ENCODE results near the gene EPHA6. TPM values are rescaled to one million over a fixed set of nuclear protein-coding genes. Genes with fewer than 3 reads are reported as not detected.
A peak's percentile ranks its signal among the peaks of the same experiment; 100 is the strongest.
"Not testable (repeated sequence)": the region's sequence is repeated elsewhere in the genome, so short reads cannot be mapped to it uniquely, and the experiment has no call there.

The EPHA6 gene
- total RNA-seq, 2 experiments from 2014 or later, result not detected

DNA sequence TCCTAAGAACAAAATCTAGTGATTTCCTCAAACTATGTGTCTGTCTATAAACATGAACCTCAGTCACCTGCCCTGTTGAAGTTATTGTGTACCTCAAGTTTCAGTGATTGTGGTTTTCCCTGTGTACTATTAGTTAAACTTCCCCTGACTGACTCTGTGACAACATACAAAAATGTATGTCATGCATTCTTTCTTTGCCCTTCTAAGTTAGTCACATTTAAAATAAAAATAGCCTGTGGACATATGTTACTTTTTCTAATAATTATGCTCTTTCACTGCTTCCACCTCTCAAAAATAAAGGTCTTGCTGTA lies 29.8 kb downstream of the EPHA6 start:
- Mint-ChIP-seq H3K4me1 (no peaks in the 10 kb centered on the region), H3K9me3 (no peaks in the 10 kb centered on the region), H3K27ac (no peak overlapping the region), H3K4me3 (no peak overlapping the region), H3K36me3 (ENCODE audit: low read depth) (no peaks in the 10 kb centered on the region), H3K27me3 (no peaks in the 10 kb centered on the region)
- ChIA-PET CTCF (no interaction called here), POLR2A (no interaction called here)
- DNase-seq, result no peak

DNA sequence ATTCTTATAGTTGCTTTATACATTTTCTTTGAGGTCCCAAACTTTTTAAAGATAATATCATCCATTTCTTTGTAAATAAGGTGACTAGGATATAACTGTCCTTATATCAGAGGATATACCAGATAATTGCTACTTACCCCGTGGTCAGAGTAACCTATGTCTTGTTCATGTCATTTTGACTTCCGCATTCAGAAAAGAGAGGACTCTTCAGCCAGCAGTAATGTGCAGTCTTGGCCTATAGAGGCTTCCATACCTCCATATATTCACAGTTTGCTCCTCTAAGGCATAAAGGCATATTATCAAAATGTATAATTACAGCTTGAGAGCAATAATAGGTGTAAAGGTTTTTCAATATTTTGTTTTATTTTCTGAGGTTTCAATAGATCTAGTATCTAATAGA lies 38.5 kb downstream of the EPHA6 start:
- H3K4me3 Mint-ChIP-seq, result no peak overlapping the region
- no peaks in the 10 kb centered on the region for H3K4me1 Mint-ChIP-seq
- ChIA-PET CTCF (no interaction called here), POLR2A (no interaction called here)
- H3K27me3 Mint-ChIP-seq, result no peaks in the 10 kb centered on the region
- H3K36me3 Mint-ChIP-seq (ENCODE audit: low read depth), result no peaks in the 10 kb centered on the region
- H3K9me3 Mint-ChIP-seq, result no peaks in the 10 kb centered on the region
- no peak for DNase-seq
- no peak overlapping the region for H3K27ac Mint-ChIP-seq

DNA sequence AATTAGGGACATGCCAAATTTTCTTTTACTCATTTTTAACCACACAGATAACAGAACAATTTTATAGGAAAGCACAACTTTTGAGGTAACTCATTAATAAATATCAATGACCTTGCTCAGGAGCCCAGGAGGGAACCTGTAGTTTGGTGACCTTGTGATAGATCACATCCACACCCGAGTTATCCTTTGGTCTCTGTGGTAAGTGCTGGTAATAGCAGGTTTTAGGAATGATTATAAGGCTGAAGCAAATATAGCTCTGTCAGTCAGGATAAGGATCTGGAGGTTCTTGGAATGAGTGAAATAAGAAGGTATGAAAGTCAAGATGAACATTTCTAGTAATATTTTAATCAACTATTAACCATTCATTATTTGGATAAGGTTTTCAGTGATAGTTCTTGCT lies 46.5 kb downstream of the EPHA6 start:
- no peaks in the 10 kb centered on the region for H3K27me3 Mint-ChIP-seq
- ChIA-PET POLR2A (no interaction called here), CTCF (no interaction called here)
- no peak for DNase-seq
- no peak overlapping the region for H3K27ac Mint-ChIP-seq
- no peaks in the 10 kb centered on the region for H3K4me1 Mint-ChIP-seq
- no peaks in the 10 kb centered on the region for H3K9me3 Mint-ChIP-seq
- H3K4me3 Mint-ChIP-seq, result no peak overlapping the region
- H3K36me3 Mint-ChIP-seq (ENCODE audit: low read depth), result no peaks in the 10 kb centered on the region

DNA sequence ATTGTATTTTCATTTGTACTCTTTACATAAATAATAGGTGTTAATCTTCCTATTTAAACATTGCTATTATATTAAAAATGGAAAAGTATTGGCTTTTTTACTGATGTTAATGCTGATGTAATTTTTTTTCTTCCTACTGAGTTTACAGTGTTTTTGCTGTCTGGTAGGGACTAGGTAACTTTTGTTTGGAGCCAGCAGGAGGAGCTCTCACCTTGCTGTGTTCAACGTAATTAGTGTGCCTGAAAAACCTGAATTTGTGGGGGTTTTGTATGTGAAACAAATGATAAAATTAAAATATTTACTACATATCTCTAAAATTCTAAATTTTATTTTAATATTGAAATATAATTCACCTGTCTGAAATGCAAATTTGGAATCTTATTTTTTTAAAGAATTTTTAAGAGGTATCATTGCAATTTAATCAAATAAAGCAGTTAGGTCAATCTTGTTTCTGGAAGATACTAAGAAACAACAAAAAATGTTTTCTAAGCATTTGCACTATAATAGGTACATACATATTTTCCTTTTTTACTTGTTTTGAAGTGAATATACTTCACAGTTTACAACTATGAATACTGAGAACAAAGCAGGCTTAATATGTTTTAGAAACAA lies 48.8 kb downstream of the EPHA6 start:
- CTCF ChIA-PET, result no interaction called here
- peaks cover 2% of the 10 kb centered on the region for H3K27me3 Mint-ChIP-seq
- POLR2A ChIA-PET, result no interaction called here
- peak; percentile 8 for DNase-seq
- no peaks in the 10 kb centered on the region for H3K9me3 Mint-ChIP-seq
- no peak overlapping the region for H3K4me3 Mint-ChIP-seq
- no peak overlapping the region for H3K27ac Mint-ChIP-seq
- no peaks in the 10 kb centered on the region for H3K36me3 Mint-ChIP-seq (ENCODE audit: low read depth)
- H3K4me1 Mint-ChIP-seq, result no peaks in the 10 kb centered on the region

DNA sequence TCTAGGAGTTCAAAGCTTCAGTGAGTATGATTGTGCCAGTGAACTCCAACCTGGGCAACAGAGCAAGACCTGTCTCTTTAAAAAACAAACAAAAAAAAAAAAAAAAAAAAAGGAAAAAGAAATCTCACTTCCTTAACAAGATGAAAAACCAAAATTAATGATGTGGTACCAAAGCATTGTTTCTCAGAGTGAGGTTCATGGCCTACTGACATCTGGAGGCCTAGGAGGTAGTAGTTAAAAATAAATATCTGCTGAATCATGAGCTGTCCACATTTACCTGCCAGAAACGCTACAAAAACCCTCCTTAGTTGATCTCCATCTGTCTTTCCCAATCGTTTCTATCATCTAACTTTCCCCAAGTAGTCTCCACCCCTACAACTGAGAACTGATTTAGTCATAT lies 51.2 kb downstream of the EPHA6 start:
- H3K4me3 Mint-ChIP-seq, result no peak overlapping the region
- CTCF ChIA-PET, result interaction anchor here (0.6 kb wide), 1 partner anchor 535 kb away, joined by 3 read pairs; no protein-coding TSS in a partner anchor

DNA sequence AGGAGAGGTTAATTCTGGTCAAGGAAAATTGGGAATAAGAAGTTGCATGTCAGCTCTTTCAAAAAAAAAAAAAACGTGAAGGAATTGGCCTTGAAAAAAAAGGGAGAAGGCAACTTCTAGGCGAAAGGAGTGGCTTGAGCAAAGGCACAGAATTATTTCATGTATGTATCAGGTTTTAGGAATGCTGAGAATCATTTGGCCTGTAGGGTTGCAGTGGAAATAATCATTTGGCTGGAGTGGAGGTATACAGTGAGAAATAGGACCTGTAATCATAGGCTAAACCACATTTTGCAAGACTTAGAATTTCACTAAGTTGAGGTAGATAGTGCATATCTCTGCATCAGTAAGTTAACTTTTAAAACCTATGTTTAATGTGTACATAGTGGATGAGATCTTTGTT lies 54.9 kb downstream of the EPHA6 start:
- Mint-ChIP-seq H3K4me3 (no peak overlapping the region), H3K9me3 (no peaks in the 10 kb centered on the region), H3K27me3 (peaks cover 2% of the 10 kb centered on the region), H3K27ac (no peak overlapping the region), H3K36me3 (ENCODE audit: low read depth) (no peaks in the 10 kb centered on the region), H3K4me1 (no peaks in the 10 kb centered on the region)
- POLR2A ChIA-PET, result no interaction called here
- CTCF ChIA-PET, result no interaction called here
- no peak for DNase-seq

More for the DNA sequence above, 51.2 kb downstream of the EPHA6 start:
- POLR2A ChIA-PET, result no interaction called here
- H3K36me3 Mint-ChIP-seq (ENCODE audit: low read depth), result no peaks in the 10 kb centered on the region
- H3K27ac Mint-ChIP-seq, result no peak overlapping the region
- no peaks in the 10 kb centered on the region for H3K4me1 Mint-ChIP-seq
- DNase-seq, result no peak
- peaks cover 2% of the 10 kb centered on the region for H3K27me3 Mint-ChIP-seq
- no peaks in the 10 kb centered on the region for H3K9me3 Mint-ChIP-seq

DNA sequence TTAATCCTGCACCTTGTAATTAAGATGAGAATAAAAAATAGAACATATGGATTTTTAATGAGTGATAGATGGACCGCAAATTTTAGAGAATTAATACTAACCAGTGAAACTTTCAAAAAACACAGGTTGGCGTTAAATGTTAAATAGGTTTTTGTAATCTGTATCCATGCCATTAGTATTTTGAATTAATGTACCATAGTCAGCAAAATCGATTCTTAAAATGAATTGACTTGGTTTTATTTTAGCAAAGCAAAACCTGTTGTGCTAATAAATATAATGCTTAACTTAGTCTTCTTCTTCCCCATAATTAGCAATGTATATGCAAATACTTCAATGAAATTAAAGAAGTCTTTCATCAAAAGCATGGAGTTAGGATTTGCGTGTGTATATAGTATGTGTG lies 63.1 kb downstream of the EPHA6 start:
- CTCF ChIA-PET, result no interaction called here
- no peaks in the 10 kb centered on the region for H3K27me3 Mint-ChIP-seq
- H3K36me3 Mint-ChIP-seq (ENCODE audit: low read depth), result no peaks in the 10 kb centered on the region
- POLR2A ChIA-PET, result no interaction called here
- no peaks in the 10 kb centered on the region for H3K4me1 Mint-ChIP-seq
- DNase-seq, result no peak
- peaks cover 2% of the 10 kb centered on the region for H3K9me3 Mint-ChIP-seq
- no peak overlapping the region for H3K27ac Mint-ChIP-seq
- H3K4me3 Mint-ChIP-seq, result no peak overlapping the region

DNA sequence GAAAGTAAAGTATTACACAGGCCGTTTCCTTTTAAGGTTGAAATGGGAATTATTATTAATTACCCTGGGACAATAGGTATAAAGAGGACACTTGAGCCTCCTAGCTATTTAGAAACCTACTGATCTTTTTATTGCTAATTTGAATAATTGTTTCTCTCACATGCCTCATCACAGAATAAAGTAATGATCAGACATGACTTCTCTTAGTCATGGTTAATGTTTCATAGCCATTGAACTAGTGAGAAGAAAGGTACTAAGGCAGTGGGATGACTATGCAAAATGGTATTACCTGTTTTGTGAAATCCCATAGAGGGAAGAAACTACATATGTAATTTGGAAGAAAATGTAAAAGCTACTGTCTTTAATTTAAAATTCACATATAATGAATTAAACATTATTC lies 85.6 kb downstream of the EPHA6 start:
- DNase-seq, result no peak
- Mint-ChIP-seq H3K4me1 (no peaks in the 10 kb centered on the region), H3K9me3 (no peaks in the 10 kb centered on the region), H3K27me3 (no peaks in the 10 kb centered on the region), H3K27ac (no peak overlapping the region), H3K4me3 (no peak overlapping the region), H3K36me3 (ENCODE audit: low read depth) (no peaks in the 10 kb centered on the region)
- ChIA-PET POLR2A (no interaction called here), CTCF (no interaction called here)

DNA sequence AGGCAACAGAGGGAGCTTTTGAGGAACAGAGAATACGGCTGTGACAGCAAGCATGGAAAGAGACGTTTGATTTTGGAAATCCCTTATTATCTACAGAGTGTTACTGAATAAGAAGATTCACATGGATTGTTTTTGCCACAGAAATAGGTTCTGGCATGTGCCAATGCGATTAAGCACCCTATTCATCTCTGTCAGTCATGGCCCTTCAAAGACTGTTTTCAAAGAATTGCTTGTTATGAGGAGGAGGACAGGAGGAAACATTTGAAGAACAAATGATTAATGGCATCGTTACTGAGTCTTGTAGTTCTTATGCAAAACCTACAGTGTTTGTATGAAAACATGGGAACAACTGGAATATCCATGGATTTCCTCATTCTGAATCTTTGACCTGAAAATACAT lies 86.2 kb downstream of the EPHA6 start:
- Mint-ChIP-seq H3K4me3 (no peak overlapping the region), H3K4me1 (no peaks in the 10 kb centered on the region), H3K27ac (no peak overlapping the region), H3K36me3 (ENCODE audit: low read depth) (no peaks in the 10 kb centered on the region), H3K27me3 (no peaks in the 10 kb centered on the region), H3K9me3 (no peaks in the 10 kb centered on the region)
- CTCF ChIA-PET, result no interaction called here
- POLR2A ChIA-PET, result no interaction called here
- DNase-seq, result no peak

DNA sequence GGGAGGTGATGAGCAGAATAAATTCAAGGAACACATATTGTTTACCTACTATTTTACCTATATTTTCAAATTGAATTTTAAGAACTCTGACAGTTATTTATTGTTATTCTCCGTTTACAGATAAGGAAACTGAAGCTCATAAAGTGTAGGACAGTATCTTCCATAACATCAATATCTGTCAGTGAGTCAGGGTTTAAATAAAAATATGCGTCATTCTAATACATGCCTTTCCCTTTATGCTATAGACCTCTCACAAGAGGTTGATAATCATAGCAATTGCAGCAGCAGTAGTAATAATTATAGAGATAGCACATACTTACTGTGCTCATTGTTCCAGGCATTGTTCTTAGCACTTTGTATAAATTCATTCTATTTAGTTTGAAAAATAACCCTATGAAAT lies 101.1 kb downstream of the EPHA6 start:
- peaks cover 2% of the 10 kb centered on the region for H3K9me3 Mint-ChIP-seq
- no peaks in the 10 kb centered on the region for H3K36me3 Mint-ChIP-seq (ENCODE audit: low read depth)
- H3K4me1 Mint-ChIP-seq, result no peaks in the 10 kb centered on the region
- H3K4me3 Mint-ChIP-seq, result no peak overlapping the region
- no peak overlapping the region for H3K27ac Mint-ChIP-seq
- ChIA-PET POLR2A (no interaction called here), CTCF (no interaction called here)
- no peaks in the 10 kb centered on the region for H3K27me3 Mint-ChIP-seq
- DNase-seq, result no peak

DNA sequence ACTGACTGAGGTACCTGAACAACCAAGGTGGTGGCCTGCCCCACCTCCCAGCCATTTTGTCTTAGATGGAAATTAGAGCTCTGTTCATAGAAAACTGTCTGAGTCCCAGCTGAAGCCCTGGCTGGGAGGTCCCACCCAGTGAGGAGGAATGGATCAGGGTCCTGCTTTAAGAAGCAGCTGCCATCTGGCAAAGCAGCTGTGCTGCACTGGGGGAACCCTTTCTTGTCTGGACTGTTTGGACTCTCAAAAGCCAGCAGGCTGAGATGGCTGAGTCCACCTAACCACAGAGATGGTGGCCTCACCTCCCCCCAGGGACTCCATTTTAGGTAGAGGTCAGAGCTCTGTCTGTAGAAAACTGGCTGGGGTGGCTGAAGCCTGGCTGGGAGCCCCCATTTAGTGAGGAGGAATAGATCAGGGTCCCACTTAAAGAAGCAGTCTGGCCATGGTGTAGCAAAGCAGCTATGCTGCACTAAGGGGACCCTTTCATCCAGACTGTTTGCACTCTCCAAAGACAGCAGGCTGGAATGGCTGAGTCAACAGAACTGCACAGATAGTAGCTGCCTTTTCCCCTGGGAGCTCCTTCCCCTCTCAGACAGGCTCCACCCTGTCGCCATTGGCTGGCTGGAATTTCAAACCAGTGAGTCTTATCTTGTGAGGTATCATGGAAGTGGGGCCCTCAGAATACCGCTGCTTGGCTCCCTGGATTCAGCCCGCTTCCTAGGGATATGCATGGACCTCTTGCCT lies 116.9 kb downstream of the EPHA6 start:
- no peak for DNase-seq
- H3K27ac Mint-ChIP-seq, result no peak overlapping the region
- POLR2A ChIA-PET, result no interaction called here
- H3K4me3 Mint-ChIP-seq, result no peak overlapping the region
- no peaks in the 10 kb centered on the region for H3K4me1 Mint-ChIP-seq
- H3K9me3 Mint-ChIP-seq, result peaks cover 22% of the 10 kb centered on the region
- no peaks in the 10 kb centered on the region for H3K36me3 Mint-ChIP-seq (ENCODE audit: low read depth)
- CTCF ChIA-PET, result no interaction called here
- no peaks in the 10 kb centered on the region for H3K27me3 Mint-ChIP-seq

DNA sequence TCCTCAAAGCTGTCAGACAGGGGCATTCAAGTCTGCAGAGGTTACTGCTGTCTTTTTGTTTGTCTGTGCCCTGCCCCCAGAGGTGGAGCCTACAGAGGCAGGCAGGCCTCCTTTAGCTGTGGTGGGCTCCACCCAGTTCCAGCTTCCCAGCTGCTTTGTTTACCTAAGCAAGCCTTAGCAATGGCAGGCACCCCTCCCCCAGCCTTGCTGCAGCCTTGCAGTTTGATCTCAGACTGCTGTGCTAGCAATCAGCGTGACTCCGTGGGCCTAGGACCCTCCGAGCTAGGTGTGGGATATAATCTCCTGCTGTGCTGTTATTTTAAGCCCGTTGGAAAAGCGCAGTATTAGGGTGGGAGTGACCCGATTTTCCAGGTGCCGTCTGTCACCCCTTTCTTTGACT lies 127.7 kb downstream of the EPHA6 start:
- H3K9me3 Mint-ChIP-seq, result peaks cover 13% of the 10 kb centered on the region
- H3K36me3 Mint-ChIP-seq (ENCODE audit: low read depth); H3K27ac Mint-ChIP-seq; DNase-seq; H3K4me1 Mint-ChIP-seq; POLR2A ChIA-PET; CTCF ChIA-PET; H3K4me3 Mint-ChIP-seq; H3K27me3 Mint-ChIP-seq: not testable (repeated sequence)

DNA sequence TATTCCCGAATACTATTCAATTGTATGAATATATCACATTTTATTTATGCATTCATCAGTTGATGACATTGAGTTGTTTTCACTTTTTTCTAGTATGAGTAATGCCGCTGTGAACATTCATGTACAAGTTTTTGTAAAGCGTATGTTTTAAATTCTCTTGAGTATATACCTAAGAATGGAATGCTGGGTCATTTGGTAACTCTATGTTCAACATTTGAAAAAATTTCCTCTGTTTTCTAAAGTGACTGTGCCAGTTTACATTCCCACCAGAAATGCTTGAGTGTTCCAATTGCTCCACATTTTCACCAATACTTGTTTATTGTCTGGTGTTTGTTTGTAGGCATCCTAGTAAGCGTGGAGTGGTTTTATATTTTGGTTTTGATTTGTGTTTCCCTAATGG lies 144.5 kb downstream of the EPHA6 start:
- no peaks in the 10 kb centered on the region for H3K36me3 Mint-ChIP-seq (ENCODE audit: low read depth)
- H3K27me3 Mint-ChIP-seq, result no peaks in the 10 kb centered on the region
- H3K9me3 Mint-ChIP-seq, result no peaks in the 10 kb centered on the region
- H3K4me3 Mint-ChIP-seq, result no peak overlapping the region
- ChIA-PET POLR2A (no interaction called here), CTCF (no interaction called here)
- no peaks in the 10 kb centered on the region for H3K4me1 Mint-ChIP-seq
- no peak for DNase-seq
- H3K27ac Mint-ChIP-seq, result no peak overlapping the region

DNA sequence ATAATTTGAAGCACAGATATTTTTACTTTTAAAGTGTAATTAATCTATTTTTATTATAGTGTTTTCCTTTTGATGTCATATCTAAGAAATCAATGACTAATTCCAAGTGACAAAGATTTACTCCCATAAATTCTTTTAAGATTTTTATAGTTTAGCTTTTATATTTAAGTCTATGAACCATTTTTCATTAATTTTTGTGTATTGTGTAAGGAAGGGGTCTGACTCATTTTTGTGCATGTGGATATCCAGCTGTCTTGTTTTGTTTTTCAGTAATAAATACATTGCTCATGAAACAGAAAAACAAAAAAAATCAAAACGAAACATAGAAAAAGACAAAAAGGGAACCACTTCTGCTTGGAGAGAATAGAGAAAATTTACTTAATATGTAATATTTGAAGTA lies 145.1 kb downstream of the EPHA6 start:
- no peak overlapping the region for H3K27ac Mint-ChIP-seq
- H3K4me3 Mint-ChIP-seq, result no peak overlapping the region
- CTCF ChIA-PET, result no interaction called here
- no peak for DNase-seq
- no peaks in the 10 kb centered on the region for H3K9me3 Mint-ChIP-seq
- POLR2A ChIA-PET, result no interaction called here
- no peaks in the 10 kb centered on the region for H3K4me1 Mint-ChIP-seq
- H3K27me3 Mint-ChIP-seq, result no peaks in the 10 kb centered on the region
- no peaks in the 10 kb centered on the region for H3K36me3 Mint-ChIP-seq (ENCODE audit: low read depth)
